GM18868 (cell line): ENCODE data around the gene SCAPER.

Experiments used
- ATAC-seq: cut with Tn5 transposase; IDR thresholded peaks from one replicate; pipeline ENCODE4 v1.9.1; 2021; ENCODE audit warnings: mild to moderate bottlenecking, moderate library complexity; ENCODE audit not compliant: unreplicated experiment

SCAPER gene

DNA sequence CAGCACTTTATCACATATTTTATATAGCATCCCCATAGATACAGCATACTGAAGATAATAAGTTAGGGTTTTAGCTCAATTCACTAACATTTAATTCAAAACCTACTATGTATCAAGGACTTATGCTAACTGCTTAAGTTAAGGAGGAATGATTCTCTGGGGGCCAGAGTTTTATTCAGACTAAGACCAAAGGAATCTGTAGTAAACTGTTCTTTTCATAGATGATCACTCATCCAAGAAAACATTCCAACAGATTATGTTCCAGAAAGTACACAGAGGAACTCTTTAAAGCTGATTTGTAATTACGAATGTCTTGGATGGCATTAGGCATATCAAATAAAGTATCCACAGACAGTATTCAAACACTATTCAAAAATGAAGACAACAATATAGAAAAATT is 226.4 kb downstream of the SCAPER start:
- no peak for ATAC-seq

DNA sequence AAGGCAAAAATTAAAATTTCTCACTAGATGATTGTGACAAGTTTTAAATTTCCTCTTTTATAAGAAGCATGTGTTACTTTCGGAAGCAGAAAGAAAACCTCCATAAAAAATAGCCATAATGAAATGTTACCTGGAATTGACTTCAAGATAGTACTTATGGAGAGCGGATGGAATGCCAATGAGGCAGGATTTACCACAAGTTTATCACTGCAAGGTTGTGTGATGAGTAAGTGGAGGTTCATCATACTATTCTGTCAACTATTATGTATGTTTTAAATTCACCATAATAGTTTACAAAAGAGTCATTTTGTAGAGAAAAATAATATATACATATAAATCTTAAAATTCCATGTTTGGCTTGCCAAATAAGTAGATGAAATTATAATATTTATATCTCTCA is 230.3 kb downstream of the SCAPER start:
- no peak for ATAC-seq

DNA sequence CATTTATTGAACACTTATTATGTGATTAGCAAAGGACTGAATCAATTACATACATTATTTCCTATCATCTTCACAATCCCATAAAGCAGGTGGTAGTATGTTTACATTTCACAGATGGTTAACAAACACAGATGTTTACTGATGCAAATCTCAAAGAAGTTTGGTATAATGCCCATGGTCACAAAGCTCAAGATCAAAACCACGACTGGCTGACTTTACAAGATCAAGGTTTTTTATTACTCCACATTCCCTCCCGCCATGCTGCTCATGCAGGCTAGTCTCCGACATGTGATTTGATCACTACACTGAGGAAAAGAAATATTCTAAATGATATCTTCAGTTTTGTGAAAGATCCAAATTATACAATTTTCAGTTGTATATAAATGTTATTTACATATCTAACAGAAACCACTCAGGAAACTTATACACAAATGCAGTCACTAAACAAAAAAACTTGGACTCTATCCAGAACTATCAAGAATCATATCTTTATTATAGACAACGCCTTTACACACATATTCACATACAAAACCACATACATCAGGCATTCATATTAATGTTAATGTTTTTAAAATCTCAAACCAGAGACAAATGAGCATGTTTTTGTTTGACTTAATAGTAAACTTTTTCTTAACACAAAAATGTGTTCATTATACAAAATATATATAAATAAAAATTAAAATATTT is 235.5 kb downstream of the SCAPER start:
- no peak for ATAC-seq

DNA sequence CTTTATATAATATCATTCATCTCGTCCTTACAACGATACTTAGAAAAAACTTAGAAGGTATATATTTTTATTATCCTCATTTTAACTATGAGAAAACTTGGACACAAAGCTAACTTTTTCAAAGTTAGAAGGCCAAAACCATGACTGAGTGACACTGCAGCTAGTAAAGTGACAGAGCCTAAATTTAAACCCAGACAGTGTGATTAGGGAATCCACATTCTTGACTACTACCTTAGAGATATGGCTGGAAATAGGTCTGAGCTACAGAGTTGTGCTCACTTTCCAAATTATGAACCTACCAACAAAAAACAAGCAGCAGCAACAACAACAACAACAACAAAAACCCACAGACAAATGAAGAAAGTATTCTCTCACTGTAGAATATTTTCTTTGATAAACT is 236.2 kb downstream of the SCAPER start:
- no peak for ATAC-seq

DNA sequence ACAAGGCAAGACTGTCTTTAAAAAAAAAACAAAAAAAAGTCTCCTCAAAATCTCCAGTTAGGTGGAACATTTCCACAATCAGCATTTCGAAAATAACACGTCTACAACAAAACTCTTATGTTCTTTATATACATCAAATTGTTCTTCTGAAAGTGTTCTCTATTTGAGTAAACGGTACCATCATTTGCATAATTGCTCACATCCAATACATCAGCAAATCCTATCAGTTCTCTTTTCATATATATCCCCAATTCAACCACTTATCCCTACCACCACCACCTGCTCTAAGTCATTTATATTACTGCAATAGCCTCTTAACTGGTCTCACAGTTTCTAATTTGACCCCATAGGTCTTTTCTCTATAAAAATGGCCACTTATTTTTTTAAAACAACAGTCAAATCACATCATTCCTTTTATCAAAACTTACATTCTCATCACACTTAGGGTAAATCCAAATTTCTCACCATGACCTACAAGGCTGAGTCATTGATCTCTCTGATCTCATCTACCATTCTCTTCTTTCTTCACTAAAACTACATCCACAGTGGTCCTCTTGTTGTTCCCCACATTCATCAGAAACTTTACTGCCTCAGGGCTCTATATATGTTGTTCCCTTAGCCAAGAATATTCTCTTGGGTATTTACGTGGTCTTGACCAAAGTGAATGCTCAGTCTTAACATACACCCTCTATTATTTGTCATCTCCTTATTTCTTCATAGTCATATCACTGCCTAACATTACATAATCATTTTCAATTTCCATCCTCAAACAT is 237.0 kb downstream of the SCAPER start:
- no peak for ATAC-seq

DNA sequence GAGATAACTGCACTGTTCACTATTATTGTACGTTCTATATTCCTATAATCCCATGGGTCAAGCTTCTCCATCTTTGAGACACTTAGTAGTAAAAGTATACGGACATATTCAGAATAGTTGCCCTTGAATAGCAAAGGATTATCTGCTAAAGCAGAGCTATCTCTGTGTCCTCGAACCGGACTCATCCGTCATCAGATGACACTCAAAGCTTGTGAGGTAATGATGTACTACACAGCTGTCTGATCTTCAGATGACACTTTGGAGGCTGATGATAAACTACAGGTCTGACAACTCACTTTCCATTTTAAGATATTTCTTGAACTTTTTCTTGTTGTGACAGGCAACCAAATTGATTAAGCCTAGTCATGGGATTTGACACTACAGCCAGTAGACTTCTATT is 240.2 kb downstream of the SCAPER start:
- no peak for ATAC-seq

DNA sequence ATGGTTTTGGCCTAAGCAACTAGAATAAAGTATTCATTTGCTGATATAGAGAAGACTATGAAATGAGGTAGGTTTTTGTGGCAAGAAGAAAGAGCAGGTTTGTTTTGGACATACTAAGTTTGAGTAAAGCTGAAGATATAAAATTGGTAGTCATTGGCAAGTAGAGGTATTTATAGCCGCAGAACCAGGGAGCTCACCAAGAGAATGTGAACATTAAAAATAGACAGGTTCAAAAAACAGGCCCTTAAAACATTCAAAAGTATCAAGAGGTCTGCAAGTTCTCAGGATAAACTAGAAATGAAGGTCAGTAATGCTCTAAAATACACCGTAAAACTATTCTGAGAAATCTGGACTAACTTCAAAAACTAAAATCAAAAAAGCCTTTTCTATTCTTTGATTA is 240.7 kb downstream of the SCAPER start:
- ATAC-seq: no peak

DNA sequence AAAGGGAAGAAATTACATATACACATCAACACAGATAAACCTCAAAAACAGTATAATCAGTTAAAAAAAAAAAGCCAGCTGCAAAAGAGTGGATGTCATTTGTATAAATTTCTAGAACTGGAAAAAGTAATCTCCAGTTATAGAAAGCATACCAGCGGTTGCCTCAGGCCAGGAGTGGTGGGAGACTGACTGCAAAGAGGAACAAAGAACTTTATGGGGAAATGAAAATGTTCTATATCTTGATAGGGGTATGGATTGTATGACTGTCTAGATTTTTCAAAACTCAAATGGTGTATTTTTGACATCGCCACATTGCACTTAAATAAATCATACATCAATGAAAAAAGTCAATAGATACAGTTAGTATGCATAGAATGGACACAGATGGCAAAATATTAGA is 241.6 kb downstream of the SCAPER start:
- ATAC-seq: no peak

DNA sequence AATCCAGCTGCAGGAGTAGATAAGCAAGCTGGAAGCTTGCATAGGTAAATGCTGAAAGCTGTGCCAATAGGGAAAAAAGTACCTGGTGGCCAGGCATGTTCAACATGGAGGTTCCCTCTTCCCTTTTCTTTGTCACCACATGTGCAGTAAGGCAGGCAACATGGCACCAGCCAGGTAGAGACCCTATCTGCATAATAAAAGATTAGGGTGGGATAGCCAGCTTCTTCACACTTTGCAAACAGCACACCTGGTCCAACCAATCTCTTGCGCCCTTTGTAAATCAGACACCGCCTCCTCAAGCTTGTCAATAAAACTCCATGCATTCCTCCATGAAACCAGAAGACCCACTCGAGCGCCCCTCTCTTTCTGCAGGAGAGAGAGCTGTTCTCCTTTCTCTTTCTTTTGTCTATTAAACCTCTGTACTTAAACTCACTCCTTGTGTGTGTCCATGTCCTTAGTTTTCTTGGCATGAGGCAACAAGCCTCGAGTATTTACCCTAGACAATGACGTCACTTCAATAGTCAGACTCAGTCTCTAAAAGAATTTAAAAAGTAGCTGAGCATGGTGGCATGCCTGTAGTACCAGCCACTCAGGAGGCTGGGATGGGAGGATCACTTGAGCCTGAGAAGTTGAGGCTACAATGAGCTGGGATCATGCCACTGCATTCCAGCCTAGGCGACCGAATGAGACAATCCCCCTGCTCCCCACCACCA is 256.3 kb downstream of the SCAPER start:
- ATAC-seq: no peak

DNA sequence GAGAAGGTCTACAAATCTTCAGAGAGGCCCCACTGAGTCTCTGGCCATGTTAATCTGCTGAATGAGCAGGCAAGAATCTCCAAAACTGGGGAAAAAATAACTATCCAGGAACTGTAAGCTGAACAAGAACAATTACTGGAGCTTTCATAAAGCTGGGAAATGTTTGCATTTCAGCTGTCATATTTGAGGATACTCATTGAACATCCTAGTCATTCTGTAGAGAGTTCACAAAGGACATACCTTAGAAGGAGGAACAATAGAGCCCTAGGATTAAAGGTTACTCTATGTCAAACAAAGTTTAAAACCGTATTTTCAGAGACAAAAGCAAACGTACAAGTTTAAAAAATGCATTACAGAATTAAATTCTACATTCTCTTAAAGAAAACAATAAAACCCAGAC is 257.5 kb downstream of the SCAPER start:
- no peak for ATAC-seq

DNA sequence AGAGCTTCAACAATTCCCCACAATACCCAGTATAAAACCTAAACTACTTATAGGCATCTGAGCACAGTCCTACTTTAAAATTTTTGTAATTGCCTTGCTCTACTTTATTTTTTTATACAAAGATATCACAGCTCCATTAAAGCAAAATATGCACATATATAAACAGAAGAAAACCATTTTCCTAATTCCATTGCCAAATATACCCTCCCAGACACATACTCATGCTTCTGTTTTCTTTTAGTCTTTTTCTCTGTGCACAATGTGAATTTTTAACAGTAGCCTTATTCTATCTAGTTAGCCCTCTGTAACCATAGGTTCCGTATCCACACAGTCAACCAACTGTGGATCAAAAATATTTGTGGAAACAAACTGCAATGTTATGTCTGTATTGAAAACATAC is 260.5 kb downstream of the SCAPER start:
- no peak for ATAC-seq

DNA sequence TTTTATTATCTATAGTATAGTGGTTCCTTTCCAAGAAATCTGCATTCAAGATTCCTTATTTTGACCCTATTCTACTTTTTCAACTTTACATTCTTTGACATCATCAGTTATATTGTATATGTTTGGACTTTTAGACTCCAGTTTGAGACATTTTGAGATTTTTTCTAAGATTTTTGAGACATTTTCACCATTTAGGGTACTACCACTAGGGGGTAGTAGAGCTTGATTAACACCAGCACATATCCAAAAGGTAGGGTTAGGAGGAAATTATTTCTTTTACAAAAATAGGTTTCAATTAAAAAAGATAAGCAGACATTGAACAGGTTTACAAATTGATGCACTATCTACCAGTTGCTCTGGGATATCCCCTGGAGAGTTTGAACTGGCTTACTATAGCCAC is 262.5 kb downstream of the SCAPER start:
- no peak for ATAC-seq

DNA sequence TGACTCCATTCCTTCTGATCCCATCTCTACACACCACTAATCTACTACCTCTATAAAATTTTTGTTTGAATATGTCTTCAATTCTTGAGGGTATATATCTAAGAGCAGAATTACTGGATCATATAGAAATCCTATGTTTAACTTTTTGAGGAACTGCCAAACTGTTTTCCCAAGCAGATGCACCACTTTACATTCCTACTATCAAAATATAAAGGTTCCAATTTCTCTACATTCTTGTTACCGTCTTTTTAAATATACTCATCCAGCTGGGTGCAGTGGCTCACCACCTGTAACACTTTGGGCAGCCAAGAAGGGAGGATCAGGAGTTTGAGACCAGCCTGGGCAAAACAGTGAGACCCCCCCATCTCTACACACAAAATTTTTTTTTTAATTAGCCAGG is 268.0 kb downstream of the SCAPER start:
- no peak for ATAC-seq

DNA sequence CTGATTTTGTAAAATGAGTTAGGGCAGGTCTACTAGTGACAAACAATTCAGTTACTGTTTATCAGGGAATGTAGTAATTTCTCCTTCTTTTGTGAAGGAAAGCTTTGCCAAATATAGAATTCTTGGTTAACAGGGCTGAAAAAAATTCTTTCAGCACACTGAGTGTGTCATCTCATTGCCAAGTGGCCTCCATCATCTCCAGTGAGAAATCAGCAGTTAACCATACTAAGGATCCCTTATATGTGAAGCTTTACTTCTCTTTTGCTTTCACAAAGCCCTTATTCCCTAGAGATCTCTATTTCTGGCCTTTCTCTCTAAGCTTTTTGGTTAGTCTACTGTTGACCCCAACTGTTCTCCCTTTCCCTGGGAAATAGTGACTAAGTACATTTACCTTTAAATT is 269.1 kb downstream of the SCAPER start:
- ATAC-seq: no peak

DNA sequence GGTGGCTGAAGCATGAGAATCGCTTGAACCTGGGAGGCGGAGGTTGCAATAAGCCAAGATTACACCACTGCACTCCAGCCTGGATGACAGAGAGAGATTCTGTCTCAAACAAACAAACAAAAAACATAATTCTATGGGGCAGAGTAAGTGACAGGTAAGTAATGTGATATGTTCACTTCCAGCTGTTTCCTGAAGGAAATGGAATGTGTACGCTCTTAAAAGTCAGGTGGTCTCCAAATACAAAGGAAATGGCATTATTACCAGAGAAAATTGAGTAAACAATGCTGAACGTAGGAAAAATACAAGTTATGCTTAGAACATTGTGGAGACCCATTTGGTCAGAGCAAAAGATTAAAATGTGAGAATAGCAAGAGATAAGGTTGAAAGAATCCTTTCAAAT is 278.5 kb downstream of the SCAPER start:
- ATAC-seq: no peak

DNA sequence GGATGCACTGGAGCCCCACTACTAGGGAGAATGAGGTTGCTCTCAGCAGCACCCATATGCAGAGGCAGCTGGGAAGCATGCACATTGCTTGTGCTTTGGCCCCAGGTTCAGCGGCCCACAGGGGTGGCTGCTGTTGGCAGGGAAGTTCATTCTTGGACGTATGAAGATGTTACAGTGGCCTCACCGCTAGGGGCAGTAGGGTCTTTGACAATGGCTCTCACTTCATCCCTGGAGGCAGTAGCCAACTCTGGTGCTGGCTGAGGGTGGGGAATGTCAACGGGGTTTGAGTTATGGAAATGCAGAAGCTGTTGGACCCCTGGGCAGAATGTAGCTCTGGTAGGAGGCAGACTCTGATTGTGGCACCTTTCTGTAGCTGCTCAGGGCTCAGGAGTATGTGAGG is 279.9 kb downstream of the SCAPER start:
- no peak for ATAC-seq

DNA sequence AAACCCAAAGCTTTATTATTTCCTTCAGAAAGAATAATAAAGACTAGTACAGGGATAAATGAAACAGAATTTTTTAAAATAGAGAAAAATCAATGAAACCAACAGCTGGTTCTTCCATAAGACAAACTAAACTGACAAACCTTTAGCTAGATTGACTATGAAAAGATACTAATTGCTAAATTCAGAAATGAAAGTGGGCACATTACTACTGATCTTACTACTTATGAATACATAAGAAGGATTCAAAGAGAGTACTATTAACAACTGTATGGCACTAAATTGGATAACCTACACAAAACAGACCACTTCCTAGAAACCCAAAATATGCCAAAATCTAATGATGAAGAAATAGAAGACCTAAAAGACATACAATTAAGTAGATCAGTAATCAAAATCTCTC is 290.4 kb downstream of the SCAPER start:
- no peak for ATAC-seq

DNA sequence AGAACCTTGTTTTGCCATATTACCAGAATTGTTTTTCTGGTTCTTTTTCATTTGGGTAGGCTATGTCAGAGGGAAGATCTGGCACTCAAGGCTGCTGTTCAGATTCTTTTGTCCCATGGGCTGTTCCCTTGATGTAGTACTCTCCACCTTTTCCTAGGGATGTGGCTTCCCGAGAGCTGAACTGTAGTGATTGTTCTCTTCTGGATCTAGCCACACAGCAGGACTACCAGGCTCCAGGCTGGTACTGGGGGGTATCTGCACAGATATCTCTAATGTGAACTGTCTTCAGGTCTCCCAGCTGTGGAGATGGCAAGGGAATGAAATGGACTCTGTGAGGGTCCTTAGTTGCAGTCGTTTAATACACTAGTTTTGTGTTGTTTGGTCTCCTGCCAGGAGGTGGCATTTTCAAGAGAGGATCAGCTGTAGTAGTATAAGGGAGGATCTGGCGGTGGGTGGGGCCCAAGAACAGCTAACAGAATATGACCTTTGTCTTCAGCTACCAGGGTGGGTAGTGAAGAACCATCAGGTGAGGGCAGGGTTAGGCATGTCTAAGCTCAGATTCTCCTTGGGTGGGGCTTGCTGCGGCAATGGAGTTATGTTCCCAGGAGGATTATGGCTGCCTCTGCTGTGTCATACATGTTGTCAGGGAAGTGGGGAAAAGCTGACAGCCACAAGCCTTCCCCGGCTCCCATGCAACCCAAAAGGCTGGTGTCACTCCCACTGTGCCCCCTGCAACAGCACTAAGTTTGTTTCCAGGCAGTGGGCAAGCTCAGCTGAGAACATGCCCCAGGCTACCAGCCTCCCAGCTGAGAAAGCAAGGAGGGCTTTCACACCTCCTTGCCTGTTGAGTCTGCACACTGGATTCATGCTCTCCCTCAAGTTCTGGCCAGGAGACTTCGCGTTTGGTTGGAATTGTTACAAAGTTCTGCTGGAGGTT is 316.1 kb downstream of the SCAPER start:
- no peak for ATAC-seq

DNA sequence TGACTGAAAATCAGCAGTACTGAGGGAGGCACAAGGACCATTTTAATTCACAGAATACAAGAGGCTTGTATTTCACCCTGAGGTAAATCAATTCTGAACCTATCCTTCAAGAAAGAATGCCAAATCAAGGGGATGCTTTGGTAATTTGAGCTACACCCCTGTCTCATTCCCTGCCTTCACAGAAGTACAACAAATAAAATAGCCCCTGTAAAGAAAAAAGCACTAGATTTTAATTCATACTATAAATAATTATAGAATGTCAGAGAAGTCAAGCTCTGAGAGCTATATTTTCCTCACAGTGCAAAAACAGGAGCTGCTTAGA is 319.6 kb downstream of the SCAPER start:
- no peak for ATAC-seq

DNA sequence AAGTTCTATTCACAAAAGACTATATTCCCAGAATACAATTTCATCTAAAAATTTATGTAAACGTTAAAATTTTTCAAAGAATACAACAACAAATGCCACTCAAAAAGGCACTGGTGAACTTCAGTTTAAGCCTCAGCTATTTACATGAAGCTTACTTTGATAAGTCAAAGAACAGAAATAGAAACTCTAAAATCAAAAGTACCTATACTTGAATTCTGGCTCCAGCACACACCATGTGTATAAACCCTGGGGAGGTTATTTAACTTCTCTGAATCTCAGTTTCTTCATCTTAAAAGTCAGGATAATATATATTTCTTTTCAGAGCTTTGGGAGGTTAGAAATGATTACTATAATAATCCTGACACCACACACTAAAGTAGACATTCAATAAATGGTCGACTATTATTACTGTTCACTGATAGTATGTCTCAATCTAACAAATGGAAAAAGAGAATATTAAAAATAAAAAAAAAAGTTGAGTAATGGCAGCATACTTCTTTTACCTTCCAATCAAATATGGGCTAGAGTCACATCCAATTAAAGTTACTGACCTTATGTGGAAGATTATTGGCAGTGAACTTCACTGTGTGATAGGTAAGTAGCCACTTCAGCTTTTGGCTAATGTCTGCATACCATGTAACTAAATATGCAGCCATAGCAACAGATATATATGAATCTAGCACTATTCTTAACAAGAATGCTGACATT is 320.1 kb downstream of the SCAPER start:
- ATAC-seq: no peak

DNA sequence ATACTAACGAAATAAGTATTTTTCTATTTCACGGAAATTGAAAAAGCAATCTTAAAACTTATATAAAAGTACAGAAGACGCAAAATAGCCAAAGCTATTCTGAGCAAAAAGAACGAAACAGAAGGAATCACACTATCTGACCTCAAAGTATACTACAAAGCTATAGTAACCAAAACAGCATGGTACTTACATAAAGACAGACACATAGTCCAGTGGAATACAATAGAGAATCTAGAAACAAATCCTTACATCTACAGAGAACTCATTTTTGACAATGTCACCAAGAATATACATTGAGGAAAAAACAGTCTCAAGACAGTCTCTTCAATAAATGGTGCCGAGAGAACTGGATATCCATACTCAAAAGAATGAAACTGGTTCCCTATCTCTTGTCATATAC is 322.6 kb downstream of the SCAPER start:
- ATAC-seq: no peak
